GM19328 (cell line): ENCODE results near the gene CLDN15.
"Not testable (repeated sequence)": the region's sequence is repeated elsewhere in the genome, so short reads cannot be mapped to it uniquely, and the experiment has no call there.

Experiments
- ATAC-seq: cut with Tn5 transposase; IDR thresholded peaks from one replicate; pipeline ENCODE4 v1.9.1; 2021; ENCODE audit warnings: mild to moderate bottlenecking, moderate library complexity; ENCODE audit not compliant: unreplicated experiment

Gene CLDN15

GRCh38 chr7:101200504-101200861 lies 37.1 kb downstream of the CLDN15 start:
- no peak for ATAC-seq

- ATAC-seq: not testable (repeated sequence)
Observed at GRCh38 chr7:101199522-101199921, 38.1 kb downstream of the CLDN15 start.

GRCh38 chr7:101198476-101198875 lies 39.1 kb downstream of the CLDN15 start:
- no peak for ATAC-seq

GRCh38 chr7:101197991-101198390 lies 39.6 kb downstream of the CLDN15 start:
- ATAC-seq: no peak

- ATAC-seq: no peak
Observed at GRCh38 chr7:101195884-101196283, 41.7 kb downstream of the CLDN15 start.

GRCh38 chr7:101189109-101189508 lies 48.5 kb downstream of the CLDN15 start:
- no peak for ATAC-seq

GRCh38 chr7:101186844-101187428 lies 50.7 kb downstream of the CLDN15 start:
- ATAC-seq: no peak

- ATAC-seq: no peak
Observed at GRCh38 chr7:101186194-101186593, 51.4 kb downstream of the CLDN15 start.

- ATAC-seq: no peak
Observed at GRCh38 chr7:101185258-101185839, 52.3 kb downstream of the CLDN15 start.
